Osteocyte (in vitro differentiated cells): ENCODE data around the gene TFF1. TPM values are rescaled to one million over a fixed set of nuclear protein-coding genes. Genes with fewer than 3 reads are reported as not detected.

ENCODE experiments used
- DNase-seq: peaks from one replicate; pipeline ENCODE4 v3.0.0; 2021; ENCODE audit warnings: mixed read lengths; ENCODE audit not compliant: unreplicated experiment; ENCODE audit errors: extremely low spot score
- H3K27ac Mint-ChIP-seq: one replicate; pipeline ENCODE4 v1.8.0; 2021; ENCODE audit warnings: mild to moderate bottlenecking, mixed read lengths; ENCODE audit not compliant: unreplicated experiment
- H3K27me3 Mint-ChIP-seq: one replicate; pipeline ENCODE4 v1.8.0; 2021; ENCODE audit warnings: mixed read lengths; ENCODE audit not compliant: unreplicated experiment
- H3K36me3 Mint-ChIP-seq: one replicate; pipeline ENCODE4 v1.8.0; 2021; ENCODE audit warnings: mixed read lengths; ENCODE audit not compliant: unreplicated experiment
- H3K4me1 Mint-ChIP-seq: one replicate; pipeline ENCODE4 v1.8.0; 2021; ENCODE audit warnings: mixed read lengths; ENCODE audit not compliant: unreplicated experiment
- H3K4me3 Mint-ChIP-seq: one replicate; pipeline ENCODE4 v1.8.0; 2021; ENCODE audit warnings: mild to moderate bottlenecking, moderate library complexity, mixed read lengths; ENCODE audit not compliant: unreplicated experiment
- H3K9me3 Mint-ChIP-seq: one replicate; pipeline ENCODE4 v1.8.0; 2021; ENCODE audit warnings: mixed read lengths; ENCODE audit not compliant: unreplicated experiment
- CTCF ChIP-seq: fragments of 200-600 bp; sonication (generic); IDR thresholded peaks from 2 replicates; pipeline ENCODE4 v1.5.0; 2021; ENCODE audit warnings: antibody characterized with exemption, mild to moderate bottlenecking, moderate library complexity
- total RNA-seq: library from RNA; stranded (reverse); gene quantifications from 2 replicates; pipeline ENCODE4 v1.2.1, GENCODE V29; 2021

Gene TFF1
- total RNA-seq, 1 donor from 2014 or later = not detected

GRCh38 chr21:42381347-42381984 lies 15.1 kb upstream of the TFF1 start:
- no peak for DNase-seq
- peaks cover 2% of the 10 kb centered on the region for H3K36me3 Mint-ChIP-seq
- H3K4me3 Mint-ChIP-seq = no peak overlapping the region
- H3K27ac Mint-ChIP-seq = no peak overlapping the region
- peaks cover 10% of the 10 kb centered on the region for H3K9me3 Mint-ChIP-seq
- TF ChIP-seq CTCF = peak; percentile 63
- H3K27me3 Mint-ChIP-seq = peaks cover 16% of the 10 kb centered on the region
- no peaks in the 10 kb centered on the region for H3K4me1 Mint-ChIP-seq

GRCh38 chr21:42379426-42380215 lies 13.3 kb upstream of the TFF1 start:
- peaks cover 10% of the 10 kb centered on the region for H3K9me3 Mint-ChIP-seq
- peaks cover 12% of the 10 kb centered on the region for H3K27me3 Mint-ChIP-seq
- no peak for DNase-seq
- no peak for TF ChIP-seq CTCF
- H3K4me1 Mint-ChIP-seq = no peaks in the 10 kb centered on the region
- no peak overlapping the region for H3K4me3 Mint-ChIP-seq
- H3K27ac Mint-ChIP-seq = no peak overlapping the region
- peaks cover 2% of the 10 kb centered on the region for H3K36me3 Mint-ChIP-seq

GRCh38 chr21:42378418-42378817 lies 12.1 kb upstream of the TFF1 start:
- Mint-ChIP-seq H3K9me3 (peaks cover 10% of the 10 kb centered on the region), H3K4me1 (no peaks in the 10 kb centered on the region), H3K27me3 (peaks cover 14% of the 10 kb centered on the region), H3K27ac (no peak overlapping the region), H3K36me3 (peaks cover 2% of the 10 kb centered on the region), H3K4me3 (no peak overlapping the region)
- DNase-seq = no peak
- TF ChIP-seq CTCF = no peak

GRCh38 chr21:42377951-42378340 lies 11.6 kb upstream of the TFF1 start:
- Mint-ChIP-seq H3K27me3 (peaks cover 14% of the 10 kb centered on the region), H3K9me3 (peaks cover 10% of the 10 kb centered on the region), H3K4me1 (no peaks in the 10 kb centered on the region), H3K27ac (no peak overlapping the region), H3K4me3 (no peak overlapping the region), H3K36me3 (peaks cover 2% of the 10 kb centered on the region)
- DNase-seq = no peak
- no peak for TF ChIP-seq CTCF

GRCh38 chr21:42377211-42377950 lies 11.0 kb upstream of the TFF1 start:
- peaks cover 14% of the 10 kb centered on the region for H3K27me3 Mint-ChIP-seq
- no peaks in the 10 kb centered on the region for H3K4me1 Mint-ChIP-seq
- H3K4me3 Mint-ChIP-seq = no peak overlapping the region
- H3K27ac Mint-ChIP-seq = no peak overlapping the region
- peaks cover 7% of the 10 kb centered on the region for H3K9me3 Mint-ChIP-seq
- no peak for DNase-seq
- H3K36me3 Mint-ChIP-seq = no peaks in the 10 kb centered on the region
- no peak for TF ChIP-seq CTCF
